Endothelial cell of umbilical vein (primary cell): Measurements from ENCODE around the gene CMTR2. TPM values are rescaled to one million over a fixed set of nuclear protein-coding genes. Genes with fewer than 3 reads are reported as not detected.

ENCODE experiments used
- BruUV-seq: library from RNA; stranded (reverse); fragments of 400-500 nt; replicated peaks from 2 replicates; lab custom pipeline; 2021; lab: Mats Ljungman, UMichigan
- CTCF ChIA-PET: fragments of 300-600, 350-600 bp; sonication (Branson Sonifier 250); formaldehyde crosslinking; loops from one replicate; lab custom pipeline; 2021; ENCODE audit warnings: antibody characterized with exemption, inconsistent platforms; lab: Charles Lee
- POLR2A ChIA-PET: fragments of 300-600, 350-600 bp; sonication (Branson Sonifier 250); formaldehyde crosslinking; loops from one replicate; lab custom pipeline; 2021; ENCODE audit warnings: antibody characterized with exemption, inconsistent platforms; lab: Charles Lee
- DNase-seq: peaks from one replicate; pipeline ENCODE4 v3.0.0-alpha.2; 2011; ENCODE audit warnings: low read depth, low spot score
- FAIRE-seq: peaks from 2 replicates; lab custom pipeline; 2011; peaks lifted over from hg19 to GRCh38; lab: Jason Lieb, UNC
- H2AFZ ChIP-seq: 2 replicates; pipeline ENCODE4 v1.6.0; 2012; ENCODE audit warnings: low read depth, low read length, control low read depth, inconsistent platforms
- H3K27ac ChIP-seq: 2 replicates; pipeline ENCODE4 v1.5.1; 2011; ENCODE audit warnings: low read depth, mild to moderate bottlenecking, control low read depth, low read length, moderate library complexity; ENCODE audit not compliant: insufficient read depth
- H3K27me3 ChIP-seq, 2 experiments: 2 replicates each; pipeline versions ENCODE4 v1.6.0 to v1.6.1; 2011; ENCODE audit warnings: low read length in 2 of 2, mixed read lengths in 1 of 2; ENCODE audit not compliant: control insufficient read depth in 2 of 2, insufficient read depth in 2 of 2
- H3K36me3 ChIP-seq, 2 experiments: 2 replicates in 1 of 2; 3 replicates in 1 of 2; pipeline ENCODE4 v1.5.1; 2011; ENCODE audit warnings: low read length in 2 of 2, mild to moderate bottlenecking in 1 of 2, moderate library complexity in 1 of 2; ENCODE audit not compliant: control insufficient read depth in 2 of 2, insufficient read depth in 2 of 2; ENCODE audit errors: extremely low read depth in 1 of 2
- H3K4me1 ChIP-seq: 3 replicates; pipeline ENCODE4 v1.5.1; 2011; ENCODE audit warnings: mild to moderate bottlenecking, low read length; ENCODE audit not compliant: control insufficient read depth, insufficient read depth; ENCODE audit errors: extremely low read depth
- H3K4me2 ChIP-seq: 2 replicates; pipeline ENCODE4 v1.6.1; 2011; ENCODE audit warnings: low read length, control low read depth, mixed read lengths; ENCODE audit not compliant: insufficient read depth
- H3K4me3 ChIP-seq, 3 experiments: fragments of 200-600 bp in 1 of 3; sonication (generic), shearing (Covaris generic) in 1 of 3; replicated peaks in 1 of 3; 2 replicates each; pipeline ENCODE4 v1.5.1; 2011 to 2016; ENCODE audit warnings: control low read depth in 3 of 3, low read length in 3 of 3, mild to moderate bottlenecking in 2 of 3, inconsistent platforms in 1 of 3, low read depth in 1 of 3, moderate library complexity in 1 of 3; ENCODE audit not compliant: insufficient read depth in 1 of 3
- H3K79me2 ChIP-seq: 2 replicates; pipeline ENCODE4 v1.6.0; 2012; ENCODE audit warnings: low read length, inconsistent platforms; ENCODE audit not compliant: control insufficient read depth, insufficient read depth
- H3K9ac ChIP-seq: replicated peaks from 2 replicates; pipeline ENCODE3; 2011; ENCODE audit warnings: low read length, control low read depth; ENCODE audit not compliant: insufficient read depth; ENCODE audit errors: extremely low read depth
- H3K9me1 ChIP-seq: replicated peaks from 3 replicates; pipeline ENCODE4 v1.6.0; 2011; ENCODE audit warnings: mild to moderate bottlenecking, low read length; ENCODE audit not compliant: control insufficient read depth, insufficient read depth; ENCODE audit errors: extremely low read depth
- H3K9me3 ChIP-seq: replicated peaks from 2 replicates; pipeline ENCODE4 v1.5.1; 2012; ENCODE audit warnings: low read length, inconsistent platforms; ENCODE audit not compliant: control insufficient read depth, insufficient read depth
- H4K20me1 ChIP-seq: replicated peaks from 2 replicates; pipeline ENCODE3; 2011; ENCODE audit warnings: mild to moderate bottlenecking, low read length; ENCODE audit not compliant: control insufficient read depth, insufficient read depth; ENCODE audit errors: extremely low read depth
- CTCF ChIP-seq, 2 donors: IDR thresholded peaks; 1 replicate in 1 of 2; 2 replicates in 1 of 2; pipeline ENCODE4 v1.5.1; 2011; ENCODE audit warnings: low read length in 2 of 2, mild to moderate bottlenecking in 2 of 2, moderate library complexity in 2 of 2, control low read depth in 1 of 2, inconsistent platforms in 1 of 2, low read depth in 1 of 2; ENCODE audit not compliant: insufficient read depth in 1 of 2; ENCODE audit errors: extremely low read depth in 1 of 2
- EZH2 ChIP-seq: IDR thresholded peaks from 2 replicates; pipeline ENCODE4 v1.6.1; 2012; ENCODE audit warnings: borderline replicate concordance, low read depth, mild to moderate bottlenecking, moderate library complexity, low read length, inconsistent platforms; ENCODE audit not compliant: severe bottlenecking
- FOS ChIP-seq: IDR thresholded peaks from 2 replicates; pipeline ENCODE4 v1.6.1; 2011; ENCODE audit warnings: mild to moderate bottlenecking, low read length, moderate library complexity, borderline replicate concordance; ENCODE audit not compliant: insufficient read depth
- GATA2 ChIP-seq: IDR thresholded peaks from 2 replicates; pipeline ENCODE4 v1.7.0; 2011; ENCODE audit warnings: low read depth, mild to moderate bottlenecking, moderate library complexity, mixed read lengths, low read length; ENCODE audit not compliant: insufficient read length, insufficient read depth
- JUN ChIP-seq: IDR thresholded peaks from 2 replicates; pipeline ENCODE4 v1.6.1; 2011; ENCODE audit warnings: borderline replicate concordance, low read depth; ENCODE audit not compliant: insufficient read length, insufficient read depth
- MAX ChIP-seq: IDR thresholded peaks from 2 replicates; pipeline ENCODE4 v1.6.1; 2011; ENCODE audit not compliant: insufficient read depth, insufficient read length
- MYC ChIP-seq: IDR thresholded peaks from one replicate; pipeline ENCODE4 v1.6.1; 2011; ENCODE audit warnings: mild to moderate bottlenecking, low read depth, low read length
- POLR2A ChIP-seq: IDR thresholded peaks from 2 replicates; pipeline ENCODE4 v1.6.1; 2012; ENCODE audit warnings: low read depth, mild to moderate bottlenecking, control low read depth, low read length
- POLR2AphosphoS5 ChIP-seq: IDR thresholded peaks from 2 replicates; pipeline ENCODE4 v1.6.1; 2012; ENCODE audit warnings: low read depth, mild to moderate bottlenecking, control low read depth, low read length, moderate library complexity; ENCODE audit not compliant: insufficient read depth
- dilution Hi-C: fragments of 300-500 bp; cut with MboI; formaldehyde crosslinking; loops from one replicate; pipeline ENCODE4 v1.15.0; 2019; ENCODE audit warnings: low sequenced_read_pairs; ENCODE audit not compliant: extremely low pct_ligation_motif_present
- intact Hi-C: fragments of 100-400 bp; cut with micrococcal nuclease; formaldehyde crosslinking; loops from one replicate; pipeline ENCODE4 v1.10.0; 2022
- polyA plus RNA-seq, 4 experiments: library from polyadenylated mRNA; depleted of rRNA in 3 of 4; stranded (reverse) in 3 of 4; unstranded in 1 of 4; fragments of >200 nt; gene quantifications; 2 replicates each; pipeline versions ENCODE4 v1.2.1 to v1.2.3, GENCODE V29; 2011 to 2012; ENCODE audit warnings: missing spikeins in 1 of 4
- total RNA-seq: library from RNA; stranded (reverse); gene quantifications from 2 replicates; pipeline ENCODE4 v1.2.3, GENCODE V29; 2021

CMTR2 gene
- total and polyA plus RNA-seq, 2 donors (not counting 3 experiments of a cell fraction or from before 2014, with no cell fraction given): 11.6 to 18.8 TPM

GRCh38 chr16:71250461-71251235, 38.6 kb downstream of the CMTR2 start:
- DNase-seq: no peak
- Histone ChIP-seq H3K9me3 (no peaks in the 10 kb centered on the region), H3K27me3 (no peaks in the 10 kb centered on the region), H3K4me2 (no peak overlapping the region), H3K36me3 (no peaks in the 10 kb centered on the region), H3K4me3 (no peak overlapping the region), H3K27ac (no peak overlapping the region), H3K9ac (no peak overlapping the region), H3K4me1 (no peaks in the 10 kb centered on the region), H2AFZ (no peak overlapping the region), H3K9me1 (no peaks in the 10 kb centered on the region), H3K79me2 (no peaks in the 10 kb centered on the region), H4K20me1 (no peaks in the 10 kb centered on the region)
- dilution Hi-C loops (no loop called here), intact Hi-C loops (no loop called here)
- TF ChIP-seq JUN: no peak
- TF ChIP-seq POLR2AphosphoS5: no peak
- no peak for TF ChIP-seq GATA2
- TF ChIP-seq MAX: no peak
- TF ChIP-seq POLR2A: no peak
- TF ChIP-seq CTCF (IDR thresholded peaks at IDR 0.05; ENCODE audit: extremely low read depth in 1 of 2, insufficient read depth in 1 of 2, low read depth in 1 of 2, low read length in 2 of 2): no peak
- TF ChIP-seq MYC: no peak
- no peak for TF ChIP-seq EZH2
- no peak for TF ChIP-seq FOS
- ChIA-PET POLR2A (no interaction called here), CTCF (interaction anchor here (1.2 to 5.6 kb wide), 3 partner anchors 8 to 61 kb away, joined by 3 to 67 read pairs (median 4); no protein-coding TSS in a partner anchor)
- BruUV-seq: no TSS peak
- no peak for FAIRE-seq
